Activated naive CD8-positive, alpha-beta T cell treated with anti-CD3 and anti-CD28 coated beads, Interleukin-2, amount 50 U/mL, for 24 hours (primary cell): ENCODE data around the gene ERCC6.

Source experiments
- ATAC-seq: fragments of 150-1000 bp; cut with Tn5 transposase; one replicate; pipeline ENCODE4 v1.10.0; 2021
- DNase-seq: peaks from one replicate; pipeline ENCODE4 v3.0.0; 2021
- H3K27ac Mint-ChIP-seq: one replicate; pipeline ENCODE4 v1.8.0; 2021; ENCODE audit warnings: mild to moderate bottlenecking, mixed read lengths
- H3K27me3 Mint-ChIP-seq: one replicate; pipeline ENCODE4 v1.8.0; 2021; ENCODE audit warnings: mixed read lengths
- H3K36me3 Mint-ChIP-seq: one replicate; pipeline ENCODE4 v1.8.0; 2021; ENCODE audit warnings: low read depth, mixed read lengths
- H3K4me1 Mint-ChIP-seq: one replicate; pipeline ENCODE4 v1.8.0; 2021; ENCODE audit warnings: mixed read lengths
- H3K4me3 Mint-ChIP-seq: one replicate; pipeline ENCODE4 v1.8.0; 2021; ENCODE audit warnings: mild to moderate bottlenecking, moderate library complexity, mixed read lengths
- H3K9me3 Mint-ChIP-seq: one replicate; pipeline ENCODE4 v1.8.0; 2021; ENCODE audit warnings: mixed read lengths

The ERCC6 gene

DNA sequence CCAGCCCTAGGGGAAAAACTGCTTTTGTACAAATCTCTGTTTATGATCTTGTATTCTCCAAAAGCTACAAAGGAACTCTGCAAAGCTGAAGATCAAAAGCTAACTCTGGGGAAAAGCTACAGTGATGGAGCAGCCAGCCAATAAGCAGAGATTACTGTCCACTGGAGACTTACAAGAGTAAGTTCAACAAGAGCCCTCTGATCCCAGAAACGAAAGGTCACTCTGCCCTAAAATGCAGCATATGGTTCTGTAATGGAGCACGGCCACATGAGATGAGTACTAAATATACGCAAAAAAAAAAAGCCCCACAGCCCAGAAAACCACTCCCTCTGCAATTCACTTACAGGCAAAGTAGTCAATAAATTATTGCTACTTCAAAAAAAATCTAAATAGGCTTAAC lies 60.1 kb downstream of the ERCC6 start:
- Mint-ChIP-seq H3K4me3 (no peak overlapping the region), H3K27ac (no peak overlapping the region), H3K4me1 (no peaks in the 10 kb centered on the region), H3K27me3 (no peaks in the 10 kb centered on the region), H3K36me3 (peaks cover 45% of the 10 kb centered on the region), H3K9me3 (no peaks in the 10 kb centered on the region)
- ATAC-seq (no peak), DNase-seq (no peak)

DNA sequence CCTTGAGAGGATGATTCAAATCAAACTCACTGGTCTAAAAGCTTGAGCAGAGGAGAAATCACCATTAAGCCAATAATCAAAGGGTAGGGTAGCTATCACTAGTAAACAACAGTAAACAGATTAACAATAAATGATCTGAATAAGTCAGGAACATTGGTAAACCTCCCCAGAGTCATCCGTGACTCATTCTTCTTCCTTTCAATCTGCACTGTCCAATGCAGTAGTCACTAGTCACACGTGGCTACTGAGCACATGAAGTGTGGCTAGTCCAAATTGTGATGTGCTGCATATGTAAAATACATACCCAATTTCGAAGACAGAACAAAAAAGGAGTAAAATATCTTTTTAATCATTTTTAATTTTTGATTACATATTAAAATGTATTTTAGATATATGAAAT lies 64.0 kb downstream of the ERCC6 start:
- Mint-ChIP-seq H3K9me3 (no peaks in the 10 kb centered on the region), H3K27me3 (no peaks in the 10 kb centered on the region), H3K4me3 (no peak overlapping the region), H3K27ac (no peak overlapping the region), H3K36me3 (peaks cover 55% of the 10 kb centered on the region), H3K4me1 (no peaks in the 10 kb centered on the region)
- no peak for DNase-seq
- ATAC-seq, result no peak

DNA sequence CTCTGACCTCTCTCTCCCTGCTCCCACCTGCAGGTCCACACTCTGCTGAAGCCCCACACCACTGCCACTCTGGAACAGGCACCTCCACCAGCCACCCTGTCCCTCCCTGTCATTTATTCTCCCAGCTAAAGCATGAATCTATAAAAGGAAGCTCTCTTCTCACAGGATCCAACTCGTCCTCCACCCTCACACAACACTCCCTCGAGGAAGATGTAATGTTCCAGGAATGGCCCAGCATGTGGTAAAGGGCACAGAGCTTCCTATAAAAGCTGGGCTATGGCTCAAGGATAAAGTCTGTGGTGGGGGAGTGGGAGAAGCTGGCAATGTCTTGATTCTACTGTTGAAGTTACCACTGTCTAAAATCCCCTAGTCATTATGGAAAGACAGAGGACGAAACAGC lies 67.4 kb downstream of the ERCC6 start:
- Mint-ChIP-seq H3K9me3 (no peaks in the 10 kb centered on the region), H3K27me3 (no peaks in the 10 kb centered on the region), H3K36me3 (peaks cover 55% of the 10 kb centered on the region), H3K27ac (no peak overlapping the region), H3K4me3 (no peak overlapping the region), H3K4me1 (no peaks in the 10 kb centered on the region)
- ATAC-seq (no peak), DNase-seq (no peak)

DNA sequence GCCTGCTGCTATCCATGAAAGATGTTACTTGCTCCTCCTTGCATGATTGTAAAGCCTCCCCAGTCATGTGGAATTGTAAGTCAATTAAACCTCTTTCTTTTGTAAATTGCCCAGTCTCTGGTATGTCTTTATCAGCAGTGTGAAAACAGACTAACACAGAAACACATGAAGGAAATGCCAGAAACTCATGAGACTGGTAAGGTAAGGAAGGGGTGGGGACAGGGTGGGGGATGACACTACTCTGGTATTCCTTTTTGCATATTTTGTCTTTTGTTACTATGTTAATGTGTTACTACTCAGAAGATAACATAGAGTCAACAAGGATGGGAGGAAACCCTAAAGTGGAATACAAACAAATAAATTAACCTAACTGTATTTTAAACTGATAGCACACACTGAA lies 73.2 kb downstream of the ERCC6 start:
- peaks cover 57% of the 10 kb centered on the region for H3K36me3 Mint-ChIP-seq
- H3K27me3 Mint-ChIP-seq, result no peaks in the 10 kb centered on the region
- H3K4me1 Mint-ChIP-seq, result no peaks in the 10 kb centered on the region
- H3K27ac Mint-ChIP-seq, result no peak overlapping the region
- DNase-seq, result no peak
- no peak for ATAC-seq
- no peak overlapping the region for H3K4me3 Mint-ChIP-seq
- H3K9me3 Mint-ChIP-seq, result peaks cover 17% of the 10 kb centered on the region
